Jurkat, Clone E6-1 (cell line): ENCODE data around the gene ARG2.

Experiments used
- DNase-seq: peaks from one replicate; pipeline ENCODE4 v3.0.0-alpha.2; 2011; ENCODE audit warnings: low read depth, low spot score
- H3K4me3 ChIP-seq: 2 replicates; pipeline ENCODE4 v1.5.1; 2011; ENCODE audit warnings: mild to moderate bottlenecking, low read length, control low read depth, moderate library complexity

The ARG2 gene

GRCh38 chr14:67668559-67668958 lies 48.8 kb downstream of the ARG2 start:
- H3K4me3 ChIP-seq: no peak overlapping the region
- no peak for DNase-seq

- H3K4me3 ChIP-seq: peak overlapping the region; percentile 77
- no peak for DNase-seq
Measured at GRCh38 chr14:67673451-67673850, 53.7 kb downstream of the ARG2 start.

- H3K4me3 ChIP-seq: peak overlapping the region; percentile 77
- DNase-seq: no peak
Measured at GRCh38 chr14:67674139-67674479, 54.4 kb downstream of the ARG2 start.

- DNase-seq: peak; percentile 46
Measured at GRCh38 chr14:67674480-67675218, 54.9 kb downstream of the ARG2 start, which contains the start of gene VTI1B. VTI1B (minus strand) TSS chr14:67674632; CDS start chr14:67674489, 143 bp downstream.

GRCh38 chr14:67675219-67675582 lies 55.5 kb downstream of the ARG2 start:
- H3K4me3 ChIP-seq: peak overlapping the region; percentile 77
- no peak for DNase-seq

More at GRCh38 chr14:67674480-67675218, 54.9 kb downstream of the ARG2 start, which contains the start of gene VTI1B:
- peak within 1 kb of the TSS; percentile 77 for H3K4me3 ChIP-seq

- H3K4me3 ChIP-seq: no peak overlapping the region
- DNase-seq: no peak
Measured at GRCh38 chr14:67679006-67679405, 59.3 kb downstream of the ARG2 start.

GRCh38 chr14:67680121-67680602 lies 60.4 kb downstream of the ARG2 start:
- no peak for DNase-seq
- H3K4me3 ChIP-seq: no peak overlapping the region

- H3K4me3 ChIP-seq: no peak overlapping the region
- no peak for DNase-seq
Measured at GRCh38 chr14:67680941-67681340, 61.2 kb downstream of the ARG2 start.

- no peak overlapping the region for H3K4me3 ChIP-seq
- no peak for DNase-seq
Measured at GRCh38 chr14:67683842-67684241, 64.1 kb downstream of the ARG2 start.

GRCh38 chr14:67690011-67690410 lies 70.3 kb downstream of the ARG2 start:
- DNase-seq: no peak
- H3K4me3 ChIP-seq: no peak overlapping the region

GRCh38 chr14:67694791-67695393 lies 75.2 kb downstream of the ARG2 start:
- peak; percentile 83 for DNase-seq
- peak overlapping the region; percentile 95 for H3K4me3 ChIP-seq

GRCh38 chr14:67695394-67695949 lies 75.8 kb downstream of the ARG2 start, which contains the start of gene RDH11:
RDH11 (minus strand) TSS chr14:67695764; CDS start chr14:67695703, 61 bp downstream.
- peak within 1 kb of the TSS; percentile 95 for H3K4me3 ChIP-seq
- DNase-seq: peak; percentile 89

GRCh38 chr14:67697006-67697405 lies 77.3 kb downstream of the ARG2 start:
- no peak for DNase-seq
- H3K4me3 ChIP-seq: no peak overlapping the region

GRCh38 chr14:67698179-67698578 lies 78.5 kb downstream of the ARG2 start:
- no peak overlapping the region for H3K4me3 ChIP-seq
- DNase-seq: no peak
